Activated naive CD4-positive, alpha-beta T cell treated with anti-CD3 and anti-CD28 coated beads, Interleukin-2, amount 50 U/mL, for 16 hours (primary cell): ENCODE data around the gene AGPAT1.
"Not testable (repeated sequence)": the region's sequence is repeated elsewhere in the genome, so short reads cannot be mapped to it uniquely, and the experiment has no call there.

ENCODE experiments used
- DNase-seq: peaks from one replicate; pipeline ENCODE4 v3.0.0-alpha.2; 2020

AGPAT1 gene

GRCh38 chr6:32175711-32176475 is at the start of gene AGPAT1:
Gene AGPAT1, minus strand, starts transcription at chr6:32176084. Its CDS starts 4,588 bp downstream, at chr6:32171496.
- peak; percentile 97 for DNase-seq

GRCh38 chr6:32224696-32225095 is 48.8 kb upstream of the AGPAT1 start:
- DNase-seq, result no peak

GRCh38 chr6:32223258-32224235 is 47.7 kb upstream of the AGPAT1 start, which contains the start of gene NOTCH4:
Gene NOTCH4, minus strand, starts transcription at chr6:32224067. Its CDS starts 139 bp downstream, at chr6:32223928.
- DNase-seq, result no peak

GRCh38 chr6:32222333-32223230 is 46.7 kb upstream of the AGPAT1 start:
- no peak for DNase-seq

- no peak for DNase-seq
These were observed 44.1 kb upstream of the AGPAT1 start for GRCh38 chr6:32220021-32220420.

- DNase-seq, result no peak
These were observed 42.3 kb upstream of the AGPAT1 start for GRCh38 chr6:32218167-32218566.

GRCh38 chr6:32216998-32217397 is 41.1 kb upstream of the AGPAT1 start:
- DNase-seq, result no peak

GRCh38 chr6:32216285-32216684 is 40.4 kb upstream of the AGPAT1 start:
- DNase-seq, result no peak

- DNase-seq, result no peak
These were observed 39.7 kb upstream of the AGPAT1 start for GRCh38 chr6:32215617-32216016.

- no peak for DNase-seq
These were observed 38.2 kb upstream of the AGPAT1 start for GRCh38 chr6:32214126-32214525.

- no peak for DNase-seq
These were observed 37.8 kb upstream of the AGPAT1 start for GRCh38 chr6:32213649-32214048.

GRCh38 chr6:32212076-32212760 is 36.3 kb upstream of the AGPAT1 start:
- no peak for DNase-seq

GRCh38 chr6:32211432-32211831 is 35.5 kb upstream of the AGPAT1 start:
- not testable (repeated sequence) for DNase-seq

GRCh38 chr6:32210191-32210601 is 34.3 kb upstream of the AGPAT1 start:
- no peak for DNase-seq

GRCh38 chr6:32208996-32209395 is 33.1 kb upstream of the AGPAT1 start:
- DNase-seq, result no peak

- DNase-seq, result no peak
These were observed 28.4 kb upstream of the AGPAT1 start for GRCh38 chr6:32204268-32204715.

GRCh38 chr6:32203426-32204267 is 27.8 kb upstream of the AGPAT1 start:
- no peak for DNase-seq

GRCh38 chr6:32202186-32202585 is 26.3 kb upstream of the AGPAT1 start:
- no peak for DNase-seq

GRCh38 chr6:32200711-32201475 is 25.0 kb upstream of the AGPAT1 start:
- DNase-seq, result no peak

- no peak for DNase-seq
These were observed 23.0 kb upstream of the AGPAT1 start for GRCh38 chr6:32198866-32199265.
